Muscle layer of colon (tissue), 2 donors: Measurements from ENCODE around the gene CUX1.
"Not testable (repeated sequence)": the region's sequence is repeated elsewhere in the genome, so short reads cannot be mapped to it uniquely, and the experiment has no call there.

Experiments used
- H3K27ac ChIP-seq: one replicate; pipeline ENCODE4 v1.7.0; 2013; ENCODE audit warnings: low read depth, mild to moderate bottlenecking, low read length, moderate library complexity
- H3K27me3 ChIP-seq, 2 donors: one replicate each; pipeline ENCODE4 v1.7.0; 2013; ENCODE audit warnings: low read length in 2 of 2, mild to moderate bottlenecking in 2 of 2; ENCODE audit not compliant: insufficient read depth in 2 of 2, control insufficient read depth in 1 of 2
- H3K36me3 ChIP-seq: one replicate; pipeline ENCODE4 v1.7.0; 2013; ENCODE audit warnings: mild to moderate bottlenecking, low read length; ENCODE audit not compliant: insufficient read depth
- H3K4me1 ChIP-seq: one replicate; pipeline ENCODE4 v1.7.0; 2013; ENCODE audit warnings: mild to moderate bottlenecking, low read length; ENCODE audit not compliant: insufficient read depth
- H3K4me3 ChIP-seq, 2 donors: one replicate each; pipeline ENCODE4 v1.7.0; 2013; ENCODE audit warnings: low read length in 2 of 2, low read depth in 1 of 2, mild to moderate bottlenecking in 1 of 2, moderate library complexity in 1 of 2
- H3K9ac ChIP-seq: one replicate; pipeline ENCODE4 v1.7.0; 2013; ENCODE audit warnings: low read length
- H3K9me3 ChIP-seq: one replicate; pipeline ENCODE4 v1.7.0; 2013; ENCODE audit warnings: mild to moderate bottlenecking, low read length
- donor health status: abdominal sarcoma.
- donor health status: Adenocarcinoma of cecum.

Gene CUX1

GRCh38 chr7:101829821-101830220 is 12.4 kb downstream of the CUX1 start:
- Histone ChIP-seq H3K27ac (no peak overlapping the region), H3K4me1 (no peaks in the 10 kb centered on the region), H3K27me3 (no peaks in the 10 kb centered on the region), H3K9ac (no peak overlapping the region), H3K4me3 (no peak overlapping the region), H3K36me3 (no peaks in the 10 kb centered on the region), H3K9me3 (no peaks in the 10 kb centered on the region)

- H3K27ac ChIP-seq = not testable (repeated sequence)
These were observed 14.0 kb downstream of the CUX1 start for GRCh38 chr7:101831396-101831795.

DNA sequence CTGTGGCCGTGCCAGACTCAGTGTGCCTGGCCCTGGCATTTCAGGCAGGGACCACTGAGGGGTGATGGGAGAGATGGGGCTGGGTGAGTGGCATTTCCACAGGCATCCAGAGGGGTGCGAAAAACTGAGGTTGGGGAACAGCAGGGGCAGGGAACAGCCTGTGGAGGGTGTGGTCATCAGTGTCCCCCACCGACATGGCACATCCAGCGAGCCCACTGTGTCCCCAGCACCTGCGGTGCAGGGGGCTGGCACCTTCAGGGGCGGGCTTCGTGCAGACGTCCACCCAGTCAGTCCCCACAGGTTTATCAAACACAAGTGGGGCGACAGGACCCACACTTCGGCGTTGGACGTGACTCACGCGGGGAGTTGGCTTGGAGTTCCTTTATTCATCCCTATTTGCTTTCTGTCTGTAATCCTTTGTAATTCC is 14.8 kb downstream of the CUX1 start:
- Histone ChIP-seq H3K36me3 (no peaks in the 10 kb centered on the region), H3K9me3 (no peaks in the 10 kb centered on the region), H3K9ac (no peak overlapping the region), H3K4me3 (no peak overlapping the region), H3K27ac (no peak overlapping the region), H3K27me3 (no peaks in the 10 kb centered on the region), H3K4me1 (no peaks in the 10 kb centered on the region)

More at GRCh38 chr7:101831396-101831795, 14.0 kb downstream of the CUX1 start:
- not testable (repeated sequence) for H3K9ac ChIP-seq, H3K4me3 ChIP-seq, H3K27me3 ChIP-seq, H3K9me3 ChIP-seq, H3K36me3 ChIP-seq, H3K4me1 ChIP-seq

DNA sequence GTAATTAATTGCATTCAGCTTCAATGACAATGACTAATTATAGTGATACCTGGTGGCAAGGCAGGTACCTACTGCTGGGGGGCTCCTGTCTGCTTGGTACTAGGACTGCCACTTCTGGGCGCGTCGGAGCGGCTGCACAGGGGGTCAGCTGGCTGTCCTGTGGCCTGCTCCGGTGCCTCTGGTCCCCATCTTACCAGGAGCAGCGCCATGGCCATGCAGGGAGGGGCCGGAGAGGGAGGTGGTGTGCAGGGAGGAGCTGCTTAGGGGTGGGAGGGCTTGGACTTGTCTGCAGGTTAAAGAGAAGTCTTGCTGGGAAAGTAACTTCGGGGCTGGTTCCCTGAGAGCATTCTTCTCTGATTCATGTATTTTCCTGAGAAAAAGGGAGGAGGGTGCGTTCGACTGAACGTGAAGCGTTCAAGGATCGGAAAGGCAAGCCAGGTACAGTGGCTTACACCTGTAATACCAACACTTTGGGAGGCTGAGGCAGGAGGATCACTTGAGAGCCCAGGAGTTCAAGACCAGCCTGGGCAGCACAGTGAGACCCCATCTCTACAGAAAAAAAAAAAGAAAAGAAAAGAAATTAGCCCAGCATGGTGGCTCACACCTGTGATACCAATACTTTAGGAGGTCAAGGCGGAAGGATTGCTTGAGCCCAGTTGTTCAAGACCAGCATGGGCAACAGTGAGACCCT is 15.4 kb downstream of the CUX1 start:
- Histone ChIP-seq H3K36me3 (no peaks in the 10 kb centered on the region), H3K4me1 (no peaks in the 10 kb centered on the region), H3K27ac (no peak overlapping the region), H3K27me3 (no peaks in the 10 kb centered on the region), H3K9ac (no peak overlapping the region), H3K4me3 (no peak overlapping the region), H3K9me3 (no peaks in the 10 kb centered on the region)

DNA sequence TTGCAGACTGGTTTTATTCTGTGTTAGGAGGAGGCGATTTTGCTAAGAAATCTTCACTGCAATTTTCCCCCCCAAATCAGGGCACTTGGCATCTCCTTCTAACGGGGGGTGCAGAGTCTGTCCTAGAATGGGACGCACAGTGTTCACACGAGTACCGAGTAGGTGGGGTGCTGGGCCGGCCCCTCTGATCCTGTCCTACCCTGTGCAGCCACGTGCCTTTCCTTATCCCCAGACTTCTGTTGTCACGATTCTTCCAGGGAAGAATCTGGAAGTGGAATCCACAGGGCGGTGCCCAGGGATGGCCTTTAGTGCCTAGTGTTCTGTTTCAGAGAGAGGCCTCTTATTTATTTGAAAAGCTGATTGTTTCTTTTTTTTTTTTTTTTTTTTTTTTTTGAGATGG is 16.4 kb downstream of the CUX1 start:
- H3K4me3 ChIP-seq = no peak overlapping the region
- H3K9me3 ChIP-seq = no peaks in the 10 kb centered on the region
- no peaks in the 10 kb centered on the region for H3K4me1 ChIP-seq
- no peaks in the 10 kb centered on the region for H3K27me3 ChIP-seq
- no peak overlapping the region for H3K27ac ChIP-seq
- H3K36me3 ChIP-seq = no peaks in the 10 kb centered on the region
- no peak overlapping the region for H3K9ac ChIP-seq

DNA sequence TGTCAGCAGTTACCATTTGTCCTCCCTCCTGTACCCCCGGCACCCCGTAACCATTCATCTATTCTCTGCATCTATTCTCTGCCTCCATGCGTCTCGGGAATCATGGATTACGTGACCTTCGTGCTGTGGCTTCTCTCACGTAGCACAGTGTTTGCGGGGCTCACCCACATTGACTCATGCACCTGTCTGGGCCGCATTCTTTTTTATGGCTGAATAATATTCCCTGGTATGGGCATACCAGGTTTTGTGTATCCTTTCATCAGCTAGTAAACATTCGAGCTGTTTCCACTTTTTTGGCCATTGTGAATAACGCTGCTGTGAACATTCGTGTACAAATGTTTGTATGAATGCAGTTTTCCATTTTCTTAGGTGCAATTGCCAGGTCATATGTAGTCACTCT is 17.7 kb downstream of the CUX1 start:
- Histone ChIP-seq H3K9me3 (no peaks in the 10 kb centered on the region), H3K27ac (no peak overlapping the region), H3K4me3 (no peak overlapping the region), H3K9ac (no peak overlapping the region), H3K4me1 (no peaks in the 10 kb centered on the region), H3K27me3 (no peaks in the 10 kb centered on the region), H3K36me3 (no peaks in the 10 kb centered on the region)

- not testable (repeated sequence) for H3K9ac ChIP-seq, H3K4me1 ChIP-seq, H3K27me3 ChIP-seq, H3K4me3 ChIP-seq, H3K27ac ChIP-seq, H3K36me3 ChIP-seq, H3K9me3 ChIP-seq
These were observed 20.0 kb downstream of the CUX1 start for GRCh38 chr7:101837433-101837832.

- no peak overlapping the region for H3K9ac ChIP-seq
- no peaks in the 10 kb centered on the region for H3K9me3 ChIP-seq
- H3K27me3 ChIP-seq = no peaks in the 10 kb centered on the region
- no peak overlapping the region for H3K4me3 ChIP-seq
- no peak overlapping the region for H3K27ac ChIP-seq
- H3K36me3 ChIP-seq = no peaks in the 10 kb centered on the region
- H3K4me1 ChIP-seq = no peaks in the 10 kb centered on the region
These were observed 21.5 kb downstream of the CUX1 start for GRCh38 chr7:101838837-101839483.

GRCh38 chr7:101841328-101841727 is 23.9 kb downstream of the CUX1 start:
- Histone ChIP-seq H3K4me1 (no peaks in the 10 kb centered on the region), H3K27me3 (no peaks in the 10 kb centered on the region)

DNA sequence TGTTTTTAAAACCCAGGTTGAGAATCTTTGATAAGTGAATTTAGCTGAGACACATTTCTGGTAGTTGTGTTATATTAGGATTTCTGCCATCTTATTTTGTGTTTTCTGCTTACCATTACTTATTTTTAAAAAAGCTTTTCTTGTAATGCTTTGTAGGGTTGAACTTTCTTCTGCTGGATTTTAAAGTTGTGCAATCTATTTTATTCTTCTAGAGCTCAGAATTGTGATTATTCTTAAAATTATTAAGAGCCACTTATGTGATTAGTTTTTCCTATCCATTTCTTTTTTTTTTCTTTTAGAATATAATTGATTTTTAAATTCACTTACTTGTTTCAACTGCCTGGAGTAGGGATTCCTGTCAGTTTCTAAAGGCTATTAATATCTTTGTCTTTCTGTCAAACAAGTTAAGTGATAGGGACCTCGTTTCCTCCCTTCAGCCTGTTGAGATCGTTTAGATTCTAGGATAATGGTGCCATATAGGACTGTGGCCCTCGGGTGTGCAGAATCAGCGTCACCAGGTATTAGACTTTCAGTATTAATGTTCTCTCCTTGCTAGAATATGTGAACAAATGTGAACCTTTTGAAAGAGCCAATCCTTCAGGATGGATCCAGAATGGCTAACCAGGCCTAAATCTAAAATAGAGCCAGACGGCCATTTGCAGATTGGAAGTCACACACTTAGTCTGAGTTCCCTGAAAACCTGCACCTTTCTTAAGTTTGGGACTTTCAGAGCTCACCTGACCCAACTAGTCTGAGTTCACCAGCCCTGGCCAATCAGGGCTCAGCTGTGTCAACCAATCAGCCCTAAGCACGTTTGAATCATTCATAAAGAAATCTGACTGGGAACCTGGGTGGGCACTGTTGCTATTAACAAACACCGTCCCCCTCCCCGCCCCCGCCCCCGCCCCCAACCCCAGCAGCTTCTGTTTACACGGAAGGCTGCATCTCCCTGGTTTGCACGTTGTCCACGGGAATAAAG is 26.2 kb downstream of the CUX1 start:
- no peak overlapping the region for H3K27ac ChIP-seq
- no peaks in the 10 kb centered on the region for H3K27me3 ChIP-seq
- no peak overlapping the region for H3K4me3 ChIP-seq
- no peaks in the 10 kb centered on the region for H3K36me3 ChIP-seq
- H3K9me3 ChIP-seq = no peaks in the 10 kb centered on the region
- no peaks in the 10 kb centered on the region for H3K4me1 ChIP-seq
- no peak overlapping the region for H3K9ac ChIP-seq

More at GRCh38 chr7:101841328-101841727, 23.9 kb downstream of the CUX1 start:
- no peaks in the 10 kb centered on the region for H3K9me3 ChIP-seq
- H3K4me3 ChIP-seq = no peak overlapping the region
- H3K9ac ChIP-seq = no peak overlapping the region
- H3K36me3 ChIP-seq = no peaks in the 10 kb centered on the region
- H3K27ac ChIP-seq = no peak overlapping the region

DNA sequence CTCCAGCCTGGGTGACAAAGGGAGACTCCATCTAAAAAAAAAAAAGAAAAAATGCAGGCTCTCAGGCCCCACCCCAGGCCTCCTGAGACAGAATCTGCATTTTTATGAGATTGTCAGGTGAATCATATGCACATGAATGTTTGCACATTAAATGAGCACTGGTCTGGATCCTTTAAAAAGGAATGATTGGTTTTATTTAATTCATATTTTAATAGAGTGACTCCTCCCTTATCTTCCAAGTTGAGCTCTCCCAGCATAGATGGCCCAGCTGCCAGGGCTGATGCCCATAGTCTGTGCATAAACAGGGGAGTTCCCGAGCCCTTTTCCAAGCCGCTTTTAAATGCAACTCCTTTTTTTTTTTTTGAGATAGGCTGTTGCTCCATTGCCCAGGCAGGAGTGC is 28.5 kb downstream of the CUX1 start:
- H3K4me1 ChIP-seq = no peaks in the 10 kb centered on the region
- H3K27ac ChIP-seq = no peak overlapping the region
- no peak overlapping the region for H3K4me3 ChIP-seq
- no peak overlapping the region for H3K9ac ChIP-seq
- no peaks in the 10 kb centered on the region for H3K9me3 ChIP-seq
- H3K36me3 ChIP-seq = no peaks in the 10 kb centered on the region
- H3K27me3 ChIP-seq = no peaks in the 10 kb centered on the region
